Measurements from ENCODE around the gene TTLL9.

Gene TTLL9

DNA sequence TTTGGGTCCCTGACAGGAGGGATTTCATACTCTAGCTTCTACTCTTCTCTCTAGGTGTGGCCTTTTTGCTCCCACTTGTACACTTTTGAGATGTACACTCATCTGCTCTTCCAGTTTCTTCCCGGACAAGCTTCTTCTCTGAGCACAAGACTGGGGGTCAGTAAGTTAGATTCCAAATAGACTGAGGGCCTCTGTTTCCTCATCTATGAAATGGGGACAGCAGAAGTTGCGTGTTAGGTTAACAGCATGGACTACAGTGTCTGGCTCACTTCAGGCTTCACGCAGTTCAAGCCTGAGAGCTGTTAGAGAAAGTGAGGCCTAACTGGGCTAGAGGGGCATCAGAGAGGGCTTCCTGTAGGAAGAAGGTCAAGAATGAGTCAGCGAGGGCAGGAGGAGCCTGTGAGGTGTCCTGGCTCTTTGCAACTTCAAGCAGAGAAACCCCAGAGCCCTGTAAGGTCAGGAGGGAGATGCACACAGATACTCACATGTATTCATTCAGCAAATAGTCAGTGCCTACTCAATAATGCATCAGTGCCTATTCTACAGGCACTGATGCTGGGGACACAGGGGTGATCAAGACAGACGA lies 118.1 kb downstream of the TTLL9 start:
- no peak for FAIRE-seq

DNA sequence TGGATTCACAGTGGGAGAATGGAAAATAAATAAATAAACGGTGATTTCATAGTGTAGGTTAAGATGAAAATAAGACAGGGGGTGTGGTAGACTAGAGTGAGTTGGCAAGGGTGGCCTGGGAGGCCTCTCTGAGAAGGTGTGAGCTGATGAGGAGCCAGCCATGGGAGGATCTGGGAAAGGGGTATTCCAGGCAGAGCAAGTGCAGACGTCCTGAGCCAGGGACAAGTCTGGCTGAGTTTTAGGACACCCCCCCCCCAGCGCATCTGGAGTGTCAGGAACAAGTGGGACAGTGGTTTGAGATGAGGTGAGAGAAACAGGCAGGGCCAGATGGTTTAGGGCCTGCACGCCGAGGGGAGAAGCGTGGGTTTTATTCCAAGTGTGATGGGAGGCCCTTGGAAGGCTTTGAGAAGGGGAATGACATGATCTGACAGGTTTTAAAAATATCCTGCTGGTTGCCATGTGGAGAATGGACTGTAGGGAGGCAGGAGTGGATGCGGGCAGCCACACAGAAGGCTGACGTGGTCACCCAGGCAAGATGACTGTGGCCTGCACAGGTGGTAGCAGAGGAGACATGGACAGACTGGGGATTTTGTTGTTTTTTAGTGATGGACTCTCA lies 118.7 kb downstream of the TTLL9 start:
- no peak for FAIRE-seq

DNA sequence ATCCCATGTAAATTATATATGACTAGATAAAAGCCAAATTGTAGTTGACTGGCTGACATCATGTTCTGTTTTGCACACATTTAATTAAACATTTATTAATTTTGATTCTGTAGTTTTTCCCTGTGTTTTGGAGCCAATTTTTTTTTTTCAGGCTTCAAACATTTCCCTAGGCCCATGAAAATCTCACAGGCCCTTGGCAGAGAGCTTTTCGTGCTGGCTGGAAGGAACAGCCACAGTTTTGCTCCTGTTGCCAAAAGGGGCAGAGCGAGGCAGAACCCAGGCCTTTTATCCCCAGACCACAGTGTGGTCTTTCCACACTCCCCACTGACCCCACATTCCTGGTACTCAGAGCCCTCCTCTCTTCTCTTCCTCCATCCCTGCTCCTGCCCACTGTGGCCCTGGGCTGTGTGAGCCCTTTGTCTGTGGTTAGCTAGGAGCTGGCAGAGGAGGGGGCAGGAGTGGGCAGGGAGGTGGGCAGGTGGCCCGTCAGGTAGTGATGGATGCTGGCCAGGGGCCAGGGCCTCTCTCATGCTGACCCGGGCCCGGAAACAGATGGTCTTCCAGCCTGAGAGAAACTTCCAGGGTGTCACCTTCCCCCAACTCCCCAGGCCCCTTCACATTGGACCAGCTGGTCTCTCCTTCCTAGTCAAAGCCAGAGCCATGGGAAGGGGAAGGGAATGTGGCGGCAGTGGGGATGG lies 120.4 kb downstream of the TTLL9 start:
- FAIRE-seq, result no peak

DNA sequence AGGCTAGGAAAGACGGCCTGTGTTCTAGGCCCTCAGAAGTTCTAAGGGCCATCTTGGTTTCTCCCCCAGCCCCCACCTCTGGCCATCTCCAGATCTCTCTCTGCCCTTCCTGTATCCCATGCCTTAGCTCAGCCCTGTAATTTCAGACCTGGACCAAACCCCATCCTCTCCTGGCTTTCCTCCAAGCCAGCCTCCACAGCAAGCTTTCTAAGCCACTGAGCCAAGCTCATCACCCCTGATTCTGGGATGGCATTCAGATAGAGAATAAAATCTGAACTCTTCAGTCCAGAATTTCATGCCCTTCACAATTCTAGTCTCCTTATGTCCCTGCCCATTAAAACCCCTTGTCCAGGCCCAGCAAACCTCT lies 120.9 kb downstream of the TTLL9 start:
- no peak for FAIRE-seq

DNA sequence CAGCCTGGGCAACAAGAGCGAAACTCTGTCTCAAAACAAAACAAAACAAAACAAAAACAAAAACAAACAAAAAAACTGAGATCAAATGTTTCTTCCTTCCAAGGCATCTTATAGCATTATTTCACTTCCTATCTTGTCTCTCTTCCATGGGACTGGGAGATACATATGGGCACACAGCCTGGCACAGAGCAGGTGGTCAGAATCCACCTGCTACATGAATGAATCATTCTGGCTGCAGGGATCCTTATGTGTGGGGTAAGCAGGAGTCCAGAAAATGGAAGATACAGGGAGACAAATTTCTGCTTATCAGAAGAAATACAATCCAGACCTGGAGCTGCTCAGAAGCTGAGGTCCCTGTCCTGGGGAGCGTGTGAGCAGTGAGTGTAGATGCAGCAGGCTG lies 121.7 kb downstream of the TTLL9 start:
- no peak for FAIRE-seq
